ENCODE measurements around the gene GTF3C5.
"Not testable (repeated sequence)": the region's sequence is repeated elsewhere in the genome, so short reads cannot be mapped to it uniquely, and the experiment has no call there.

Gene GTF3C5

DNA sequence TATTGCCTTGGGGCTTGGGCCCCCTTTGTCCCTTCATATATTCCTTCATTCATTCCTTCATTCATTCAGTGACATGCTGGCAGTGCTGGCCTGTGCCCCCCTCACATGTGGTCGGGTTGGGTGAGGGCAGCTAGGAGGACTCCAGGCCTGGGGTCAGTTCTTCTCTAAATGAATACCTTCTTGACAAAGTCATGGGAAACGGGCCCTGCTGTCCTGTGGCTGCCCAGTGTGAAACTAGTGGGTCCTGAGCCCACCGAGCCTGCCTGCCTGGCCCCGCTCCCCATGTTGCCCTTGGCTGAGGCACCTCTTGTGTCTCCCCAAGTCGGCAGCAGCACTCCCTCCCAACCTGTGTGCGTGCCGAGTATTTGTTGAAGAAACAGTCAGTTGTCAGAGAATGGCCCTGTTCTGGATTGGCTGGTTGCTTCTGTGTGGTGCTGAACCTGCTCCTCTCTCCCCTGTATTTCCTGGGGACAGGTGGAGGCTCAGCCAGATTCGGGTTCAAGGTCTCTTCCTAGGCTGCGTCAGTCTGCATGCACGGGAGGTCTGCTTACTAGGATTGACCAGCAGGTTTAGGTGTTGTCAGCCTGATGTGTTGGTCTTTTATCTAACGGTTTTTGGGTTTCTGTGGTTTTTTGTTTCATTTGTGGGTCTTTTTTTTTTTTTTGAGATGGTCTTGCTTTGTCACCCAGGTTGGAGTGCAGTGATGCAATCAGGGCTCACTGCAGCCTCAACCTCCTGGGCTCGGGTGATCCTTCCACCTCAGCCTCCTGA, 27.9 kb downstream of the GTF3C5 start:
- Histone ChIP-seq H3K4me3 (ENCODE audit: low read depth, low read length) (no peak overlapping the region), H3K27ac (peak overlapping the region; percentile 99), H3K36me3 (peaks cover 66% of the 10 kb centered on the region), H3K27me3 (ENCODE audit: insufficient read depth, low read depth, severe bottlenecking) (no peaks in the 10 kb centered on the region), H3K9me3 (ENCODE audit: severe bottlenecking) (no peaks in the 10 kb centered on the region)
- TF ChIP-seq, protein P1, sequence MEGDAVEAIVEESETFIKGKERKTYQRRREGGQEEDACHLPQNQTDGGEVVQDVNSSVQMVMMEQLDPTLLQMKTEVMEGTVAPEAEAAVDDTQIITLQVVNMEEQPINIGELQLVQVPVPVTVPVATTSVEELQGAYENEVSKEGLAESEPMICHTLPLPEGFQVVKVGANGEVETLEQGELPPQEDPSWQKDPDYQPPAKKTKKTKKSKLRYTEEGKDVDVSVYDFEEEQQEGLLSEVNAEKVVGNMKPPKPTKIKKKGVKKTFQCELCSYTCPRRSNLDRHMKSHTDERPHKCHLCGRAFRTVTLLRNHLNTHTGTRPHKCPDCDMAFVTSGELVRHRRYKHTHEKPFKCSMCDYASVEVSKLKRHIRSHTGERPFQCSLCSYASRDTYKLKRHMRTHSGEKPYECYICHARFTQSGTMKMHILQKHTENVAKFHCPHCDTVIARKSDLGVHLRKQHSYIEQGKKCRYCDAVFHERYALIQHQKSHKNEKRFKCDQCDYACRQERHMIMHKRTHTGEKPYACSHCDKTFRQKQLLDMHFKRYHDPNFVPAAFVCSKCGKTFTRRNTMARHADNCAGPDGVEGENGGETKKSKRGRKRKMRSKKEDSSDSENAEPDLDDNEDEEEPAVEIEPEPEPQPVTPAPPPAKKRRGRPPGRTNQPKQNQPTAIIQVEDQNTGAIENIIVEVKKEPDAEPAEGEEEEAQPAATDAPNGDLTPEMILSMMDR (IDR thresholded peaks at IDR 0.05; ENCODE audit: low read depth, low read length), result no peak
- DNase-seq, result no peak

DNA sequence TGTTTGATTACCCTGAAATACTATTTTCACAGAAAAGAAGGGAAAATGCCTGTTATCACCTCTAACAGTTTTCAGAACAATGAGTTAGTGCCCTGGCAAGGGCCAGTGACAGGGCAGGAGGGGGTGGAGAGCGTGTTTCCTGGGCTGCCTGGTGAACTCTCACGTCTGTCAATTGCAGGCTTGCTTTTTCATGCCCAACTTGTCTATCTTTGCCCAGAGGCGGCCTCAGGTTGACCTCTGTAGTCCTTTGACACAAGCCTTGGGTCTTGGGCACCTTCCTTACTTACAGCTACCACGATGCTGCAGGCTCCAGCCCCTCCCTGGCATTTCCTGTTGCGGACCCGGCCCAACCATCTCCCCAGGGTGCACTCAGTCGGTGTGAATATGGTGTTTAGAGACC, 28.8 kb downstream of the GTF3C5 start:
- TF ChIP-seq, protein P1 (IDR thresholded peaks at IDR 0.05; ENCODE audit: low read depth, low read length), result no peak
- Histone ChIP-seq H3K9me3 (ENCODE audit: severe bottlenecking) (no peaks in the 10 kb centered on the region), H3K27ac (peak overlapping the region; percentile 99), H3K4me3 (ENCODE audit: low read depth, low read length) (no peak overlapping the region), H3K36me3 (peaks cover 66% of the 10 kb centered on the region), H3K27me3 (ENCODE audit: insufficient read depth, low read depth, severe bottlenecking) (no peaks in the 10 kb centered on the region)
- DNase-seq, result no peak

DNA sequence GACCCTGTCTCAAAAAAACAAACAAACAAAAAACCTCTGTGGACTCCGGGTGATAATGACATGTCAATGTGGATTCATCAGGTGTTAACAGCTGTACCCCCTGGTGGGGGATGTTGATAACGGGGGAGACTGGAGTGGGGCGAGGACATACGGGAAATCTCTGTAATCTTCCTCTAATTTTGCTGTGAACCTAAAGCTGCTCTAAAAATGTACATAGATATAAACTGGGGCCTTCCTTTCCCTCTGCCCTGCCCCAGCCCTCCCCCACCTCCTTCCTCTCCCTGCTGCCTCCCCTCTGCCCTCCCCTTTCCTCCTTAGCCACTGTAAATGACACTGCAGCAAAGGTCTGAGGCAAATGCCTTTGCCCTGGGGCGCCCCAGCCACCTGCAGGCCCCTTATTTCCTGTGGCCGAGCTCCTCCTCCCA, 29.6 kb downstream of the GTF3C5 start:
- no peaks in the 10 kb centered on the region for H3K9me3 ChIP-seq (ENCODE audit: severe bottlenecking)
- TF ChIP-seq, protein P1 (IDR thresholded peaks at IDR 0.05; ENCODE audit: low read depth, low read length), result no peak
- DNase-seq, result peak; percentile 67
- H3K27me3 ChIP-seq (ENCODE audit: insufficient read depth, low read depth, severe bottlenecking), result no peaks in the 10 kb centered on the region
- H3K4me3 ChIP-seq (ENCODE audit: low read depth, low read length), result no peak overlapping the region
- H3K27ac ChIP-seq, result peak overlapping the region; percentile 99
- H3K36me3 ChIP-seq, result peaks cover 66% of the 10 kb centered on the region

DNA sequence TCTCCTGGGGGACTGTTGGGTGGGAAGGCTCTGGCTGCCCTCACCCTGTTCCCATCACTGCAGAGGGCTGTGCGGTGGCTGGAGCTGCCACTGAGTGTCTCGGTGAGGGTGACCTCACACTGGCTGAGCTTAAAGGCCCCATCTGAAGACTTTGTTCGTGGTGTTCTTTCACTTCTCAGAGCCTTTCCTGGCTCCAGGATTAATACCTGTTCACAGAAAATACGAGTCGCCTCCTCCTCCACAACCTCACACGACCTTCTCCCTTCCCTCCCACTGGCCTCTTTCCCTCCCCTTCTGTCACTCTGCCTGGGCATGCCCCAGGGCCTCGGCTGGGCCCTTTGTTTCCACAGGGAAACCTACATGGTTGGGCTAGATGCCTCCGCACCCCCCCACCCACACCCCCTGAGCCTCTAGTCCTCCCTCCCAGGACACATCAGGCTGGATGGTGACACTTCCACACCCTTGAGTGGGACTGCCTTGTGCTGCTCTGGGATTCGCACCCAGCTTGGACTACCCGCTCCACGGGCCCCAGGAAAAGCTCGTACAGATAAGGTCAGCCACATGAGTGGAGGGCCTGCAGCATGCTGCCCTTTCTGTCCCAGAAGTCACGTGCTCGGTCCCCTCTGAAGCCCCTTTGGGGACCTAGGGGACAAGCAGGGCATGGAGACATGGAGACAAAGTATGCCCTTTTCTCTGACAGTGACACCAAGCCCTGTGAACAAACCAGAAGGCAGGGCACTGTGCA, 30.4 kb downstream of the GTF3C5 start:
- peak overlapping the region; percentile 99 for H3K27ac ChIP-seq
- peak; percentile 92 for DNase-seq

DNA sequence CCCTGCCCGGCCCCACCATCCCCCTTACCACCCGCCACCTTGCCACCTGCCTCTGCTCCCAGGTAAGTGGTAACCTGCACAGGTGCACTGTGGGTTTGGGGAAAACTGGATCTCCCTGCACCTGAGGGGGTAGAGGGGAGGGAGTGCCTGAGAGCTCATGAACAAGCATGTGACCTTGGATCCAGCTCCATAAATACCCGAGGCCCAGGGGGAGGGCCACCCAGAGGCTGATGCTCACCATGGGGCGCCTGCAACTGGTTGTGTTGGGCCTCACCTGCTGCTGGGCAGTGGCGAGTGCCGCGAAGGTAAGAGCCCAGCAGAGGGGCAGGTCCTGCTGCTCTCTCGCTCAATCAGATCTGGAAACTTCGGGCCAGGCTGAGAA, 31.0 kb downstream of the GTF3C5 start, which contains the start of gene CEL:
CEL (plus strand) TSS at position 218 of the 382 bp plus-strand sequence; CDS start at position 240, 22 bp downstream.
- peak; percentile 54 for DNase-seq
- H3K27me3 ChIP-seq (ENCODE audit: insufficient read depth, low read depth, severe bottlenecking), result not testable (repeated sequence)
- H3K27ac ChIP-seq, result peak within 1 kb of the TSS; percentile 99

More for the DNA sequence above, 30.4 kb downstream of the GTF3C5 start:
- not testable (repeated sequence) for H3K27me3 ChIP-seq (ENCODE audit: insufficient read depth, low read depth, severe bottlenecking); H3K4me3 ChIP-seq (ENCODE audit: low read depth, low read length); H3K9me3 ChIP-seq (ENCODE audit: severe bottlenecking)
- H3K36me3 ChIP-seq, result peaks cover 66% of the 10 kb centered on the region

DNA sequence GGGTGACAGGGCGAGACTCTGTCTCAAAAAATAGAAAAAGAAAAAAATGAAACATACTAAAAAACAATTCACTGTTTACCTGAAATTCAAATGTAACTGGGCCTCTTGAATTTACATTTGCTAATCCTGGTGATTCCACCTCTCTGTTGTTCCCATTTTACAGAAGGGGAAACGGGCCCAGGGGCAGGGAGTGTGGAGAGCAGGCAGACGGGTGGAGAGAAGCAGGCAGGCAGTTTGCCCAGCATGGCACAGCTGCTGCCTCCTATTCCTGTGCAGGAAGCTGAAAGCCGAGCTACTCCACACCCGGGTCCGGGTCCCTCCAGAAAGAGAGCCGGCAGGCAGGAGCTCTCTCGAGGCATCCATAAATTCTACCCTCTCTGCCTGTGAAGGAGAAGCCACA, 31.8 kb downstream of the GTF3C5 start:
- H3K27ac ChIP-seq; H3K4me3 ChIP-seq (ENCODE audit: low read depth, low read length); H3K9me3 ChIP-seq (ENCODE audit: severe bottlenecking); H3K27me3 ChIP-seq (ENCODE audit: insufficient read depth, low read depth, severe bottlenecking); DNase-seq: not testable (repeated sequence)
- H3K36me3 ChIP-seq, result peaks cover 64% of the 10 kb centered on the region

More for the DNA sequence above, 31.0 kb downstream of the GTF3C5 start, which contains the start of gene CEL:
- H3K36me3 ChIP-seq, result peaks cover 66% of the 10 kb centered on the region
- not testable (repeated sequence) for H3K9me3 ChIP-seq (ENCODE audit: severe bottlenecking); H3K4me3 ChIP-seq (ENCODE audit: low read depth, low read length)

DNA sequence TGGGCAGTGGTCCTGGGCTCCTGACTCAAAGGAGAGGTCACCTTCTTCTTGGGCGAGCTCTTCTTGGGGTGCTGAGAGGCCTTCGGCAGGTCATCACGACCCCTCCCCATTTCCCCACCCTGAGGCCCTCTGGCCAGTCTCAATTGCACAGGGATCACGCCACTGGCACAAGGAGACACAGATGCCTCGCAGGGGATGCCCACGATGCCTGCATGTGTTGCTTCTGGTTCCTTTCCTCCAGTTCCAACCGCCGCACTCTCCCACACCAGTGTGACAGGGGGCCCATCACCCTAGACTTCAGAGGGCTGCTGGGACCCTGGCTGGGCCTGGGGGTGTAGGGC, 32.3 kb downstream of the GTF3C5 start:
- Histone ChIP-seq H3K4me3 (ENCODE audit: low read depth, low read length) (no peak overlapping the region), H3K9me3 (ENCODE audit: severe bottlenecking) (no peaks in the 10 kb centered on the region), H3K36me3 (peaks cover 63% of the 10 kb centered on the region), H3K27ac (no peak overlapping the region; the same call in 1 of the 2 replicates), H3K27me3 (ENCODE audit: insufficient read depth, low read depth, severe bottlenecking) (no peaks in the 10 kb centered on the region)
- DNase-seq, result no peak
- TF ChIP-seq, protein P1 (IDR thresholded peaks at IDR 0.05; ENCODE audit: low read depth, low read length), result no peak
